GM18520 (cell line): ENCODE results near the gene RAB8A.

Experiments
- ATAC-seq: cut with Tn5 transposase; IDR thresholded peaks from one replicate; pipeline ENCODE4 v1.9.1; 2021; ENCODE audit not compliant: unreplicated experiment

The RAB8A gene

GRCh38 chr19:16111160-16111908 is at the start of gene RAB8A:
Gene RAB8A (plus strand): TSS chr19:16111889. CDS start chr19:16111902, 13 bp downstream.
- peak; percentile 89 for ATAC-seq

- ATAC-seq: no peak
Observed at GRCh38 chr19:16061943-16062342, 49.7 kb upstream of the RAB8A start.

GRCh38 chr19:16062789-16063188 is 48.9 kb upstream of the RAB8A start:
- no peak for ATAC-seq

- ATAC-seq: no peak
Observed at GRCh38 chr19:16064209-16064889, 47.3 kb upstream of the RAB8A start.

- ATAC-seq: no peak
Observed at GRCh38 chr19:16066611-16067104, 45.0 kb upstream of the RAB8A start.

GRCh38 chr19:16067205-16067938 is 44.3 kb upstream of the RAB8A start:
- no peak for ATAC-seq

GRCh38 chr19:16068696-16069259 is 42.9 kb upstream of the RAB8A start:
- no peak for ATAC-seq

GRCh38 chr19:16069813-16070365 is 41.8 kb upstream of the RAB8A start:
- ATAC-seq: no peak

GRCh38 chr19:16070366-16070990 is 41.2 kb upstream of the RAB8A start:
- ATAC-seq: no peak

GRCh38 chr19:16071072-16071691 is 40.5 kb upstream of the RAB8A start:
- no peak for ATAC-seq

- ATAC-seq: no peak
Observed at GRCh38 chr19:16073481-16073880, 38.2 kb upstream of the RAB8A start.

GRCh38 chr19:16073988-16074387 is 37.7 kb upstream of the RAB8A start:
- ATAC-seq: no peak

- no peak for ATAC-seq
Observed at GRCh38 chr19:16074488-16075365, 37.0 kb upstream of the RAB8A start.

- no peak for ATAC-seq
Observed at GRCh38 chr19:16075430-16076153, 36.1 kb upstream of the RAB8A start.

- ATAC-seq: peak; percentile 61
Observed at GRCh38 chr19:16076154-16076957, 35.3 kb upstream of the RAB8A start, which contains the start of gene TPM4. Gene TPM4 (plus strand): TSS chr19:16076495. CDS start chr19:16076566, 71 bp downstream.

- no peak for ATAC-seq
Observed at GRCh38 chr19:16076958-16077611, 34.6 kb upstream of the RAB8A start.
